ENCODE measurements around the gene ITGB6.

The ITGB6 gene

GRCh38 chr2:160051371-160051800 lies 148.7 kb downstream of the ITGB6 start:
- DNase-seq (ENCODE audit: low read depth in 2 of 2): no peak

- no peak for DNase-seq (ENCODE audit: low read depth in 2 of 2)
Observed at GRCh38 chr2:160050147-160050546, 149.9 kb downstream of the ITGB6 start.

Measured in fibroblast of skin of left quadriceps (primary cell).